Fibroblast of peridontal ligament (primary cell): ENCODE measurements around the gene MTMR3.
A peak's percentile ranks its signal among the peaks of the same experiment; 100 is the strongest.

ENCODE experiments used
- DNase-seq: peaks from one replicate; pipeline ENCODE4 v3.0.0-alpha.2; 2010; ENCODE audit errors: extremely low read depth

The MTMR3 gene

DNA sequence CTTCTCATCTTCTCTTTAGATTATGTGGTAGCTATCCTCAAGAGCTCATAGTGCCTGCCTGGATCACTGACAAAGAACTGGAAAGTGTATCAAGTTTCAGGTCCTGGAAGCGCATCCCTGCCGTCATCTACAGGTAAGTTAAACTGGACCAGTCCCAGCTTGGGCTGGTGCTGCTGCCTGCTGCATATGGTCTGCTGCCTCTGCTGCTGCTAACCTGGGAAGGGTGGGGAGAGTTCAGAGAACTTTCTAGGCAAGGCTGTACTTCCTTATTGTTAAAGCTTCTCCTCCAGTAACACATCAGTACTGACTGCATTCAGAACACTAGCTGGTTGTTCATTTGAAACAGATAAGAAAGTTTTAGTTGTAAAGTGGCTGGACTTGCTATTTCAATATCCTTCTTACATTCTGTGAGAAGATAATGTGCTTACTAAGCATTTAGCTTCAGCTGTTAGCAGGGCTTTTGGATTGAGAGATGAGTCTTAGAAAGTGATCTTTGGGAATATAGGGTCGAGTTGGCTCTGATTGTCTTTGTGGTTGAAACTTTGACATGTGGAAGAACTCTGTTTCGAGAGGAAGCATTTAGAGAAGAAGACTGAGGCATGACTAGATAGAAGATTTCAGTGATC, 120.0 kb downstream of the MTMR3 start:
- no peak for DNase-seq

GRCh38 chr22:30004101-30004500, 121.1 kb downstream of the MTMR3 start:
- peak; percentile 30 for DNase-seq

DNA sequence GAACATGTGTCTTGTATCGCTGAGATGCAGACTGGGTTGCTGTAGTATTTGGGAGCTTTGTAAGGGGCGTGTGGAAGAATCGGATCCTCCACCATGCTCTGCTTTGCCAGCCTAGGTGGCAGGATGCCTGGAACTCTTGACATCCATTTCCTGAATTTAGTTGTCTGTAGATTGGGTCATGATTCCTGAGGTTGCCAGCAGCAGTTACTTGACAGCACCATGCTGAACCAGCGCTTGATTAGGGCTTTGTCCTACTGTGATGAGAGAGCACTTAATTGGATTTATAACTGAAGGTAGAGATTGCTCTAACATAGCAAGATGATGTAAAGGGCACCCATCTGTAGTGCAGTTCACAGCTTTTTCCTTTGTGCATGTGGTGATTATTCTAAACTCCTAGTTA, 121.7 kb downstream of the MTMR3 start:
- DNase-seq: peak; percentile 8

DNA sequence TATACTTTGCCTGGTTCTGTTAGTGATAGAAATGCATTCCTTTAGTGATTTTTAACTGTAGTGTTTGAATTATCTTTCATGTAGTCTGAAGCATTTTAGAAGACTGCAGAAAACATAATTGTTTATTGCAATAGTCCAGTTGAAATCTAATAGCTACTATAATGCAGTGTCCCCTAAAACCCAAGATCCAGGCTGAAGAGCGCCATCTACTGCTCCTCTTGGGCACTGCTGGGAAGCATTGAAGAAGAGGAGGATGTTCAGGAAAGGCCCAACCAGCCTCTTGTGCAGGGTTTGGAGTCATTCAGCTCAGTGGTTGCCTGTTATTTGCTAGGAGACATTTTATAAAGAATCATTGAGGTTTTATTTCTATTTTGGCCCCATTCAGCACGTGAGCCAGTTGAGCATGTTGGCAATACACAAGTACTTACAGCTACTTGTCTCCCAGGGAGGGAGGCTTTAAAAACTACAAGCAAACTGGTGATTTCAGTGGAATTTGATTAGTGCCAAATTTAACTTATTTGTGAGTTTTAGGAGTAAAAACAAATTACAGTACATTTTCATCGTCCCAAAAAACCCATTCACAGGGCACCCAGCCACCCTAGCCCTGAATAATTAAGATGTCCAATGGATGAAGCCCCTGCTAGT, 122.4 kb downstream of the MTMR3 start:
- peak; percentile 84 for DNase-seq

DNA sequence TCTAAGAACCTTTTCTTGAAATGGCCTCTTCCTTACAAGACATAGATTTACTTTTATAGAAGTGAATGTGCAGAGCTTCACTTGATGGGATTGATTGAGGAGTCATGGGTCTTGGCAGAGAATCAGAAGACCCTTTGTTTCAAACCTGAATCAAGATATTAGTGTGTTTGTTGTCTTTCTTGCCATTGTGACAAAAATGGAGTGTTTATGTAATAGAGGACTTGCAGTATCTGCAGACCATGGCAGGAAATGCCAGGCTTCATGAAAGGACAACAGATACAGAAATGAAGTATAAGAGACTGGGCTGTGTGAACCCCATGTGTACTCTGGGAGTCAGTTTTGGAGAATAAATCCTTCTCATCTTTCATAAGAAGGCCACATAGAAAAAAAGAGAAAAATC, 124.4 kb downstream of the MTMR3 start:
- DNase-seq: no peak

DNA sequence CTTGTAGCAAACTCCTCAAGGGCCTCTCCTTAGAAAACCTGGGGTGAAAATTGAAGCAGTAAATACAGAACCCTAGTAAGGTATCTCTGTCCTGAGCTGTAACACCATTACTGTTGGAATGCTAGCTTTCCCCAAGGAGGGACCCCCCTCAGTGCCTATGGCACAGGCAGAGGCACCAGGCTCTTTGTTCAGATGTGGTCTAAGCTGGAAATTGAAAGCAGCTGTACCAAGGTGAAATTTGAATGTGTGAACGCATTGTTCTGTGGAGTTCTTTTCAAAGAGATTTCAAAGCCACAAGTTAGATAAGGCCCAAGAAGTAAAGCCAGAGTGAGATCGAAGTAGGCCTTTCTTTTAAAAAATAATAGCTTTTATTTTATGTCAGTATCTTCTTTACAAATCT, 125.4 kb downstream of the MTMR3 start:
- no peak for DNase-seq

GRCh38 chr22:30009478-30009877, 126.5 kb downstream of the MTMR3 start:
- peak; percentile 5 for DNase-seq

GRCh38 chr22:30010789-30011405, 127.9 kb downstream of the MTMR3 start:
- peak; percentile 80 for DNase-seq

- no peak for DNase-seq
Observed at GRCh38 chr22:30013201-30013600, 130.2 kb downstream of the MTMR3 start.

GRCh38 chr22:30014244-30014643, 131.3 kb downstream of the MTMR3 start:
- DNase-seq: no peak

DNA sequence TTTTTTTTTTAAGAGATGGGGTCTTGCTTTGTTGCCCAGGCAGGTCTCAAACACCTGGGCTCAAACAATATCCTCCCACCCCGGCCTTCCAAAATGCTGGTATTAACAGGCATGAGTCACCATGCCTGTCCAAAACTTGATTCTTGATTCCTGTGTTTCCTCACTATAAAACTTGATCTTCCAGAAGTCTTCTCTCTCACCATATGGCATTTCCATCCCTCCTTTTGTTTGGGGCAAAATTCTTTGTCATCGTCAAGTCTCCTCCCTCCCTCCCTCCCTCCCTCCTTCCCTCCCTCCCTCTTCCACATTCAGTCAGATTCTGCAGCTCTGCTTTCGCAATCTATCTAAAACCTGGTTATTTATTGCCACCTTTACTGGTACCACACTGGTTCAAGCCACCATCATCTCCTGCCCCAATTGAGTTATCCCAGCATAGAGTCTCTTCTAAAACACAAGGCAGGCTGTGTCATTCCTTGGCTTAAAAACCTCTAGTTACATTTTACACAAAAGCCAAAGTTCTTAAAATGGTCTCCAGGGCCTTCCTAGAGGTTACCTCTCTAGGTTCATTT, 132.3 kb downstream of the MTMR3 start:
- DNase-seq: peak; percentile 49

DNA sequence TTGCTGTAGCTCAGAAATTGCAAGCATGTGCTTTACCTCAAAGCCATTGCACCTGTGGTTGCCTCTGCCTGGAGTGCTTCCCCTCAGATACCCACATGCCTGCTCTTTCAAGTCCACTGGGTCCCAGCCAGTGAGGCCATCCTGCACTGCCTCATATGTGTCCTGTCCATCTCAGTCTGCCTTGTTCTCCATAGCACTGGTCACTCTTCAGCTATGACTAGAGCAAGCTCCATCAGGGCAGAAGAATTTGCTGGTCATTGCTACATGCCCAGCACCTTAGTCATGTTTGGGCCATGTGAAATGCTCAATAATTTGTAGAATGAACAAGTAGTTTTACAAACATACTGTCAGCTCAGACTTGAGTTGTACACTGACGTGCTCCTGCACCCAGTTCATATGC, 132.9 kb downstream of the MTMR3 start:
- DNase-seq: peak; percentile 72

- peak; percentile 15 for DNase-seq
Observed at GRCh38 chr22:30016596-30016995, 133.6 kb downstream of the MTMR3 start.

- DNase-seq: peak; percentile 57
Observed at GRCh38 chr22:30017375-30018223, 134.6 kb downstream of the MTMR3 start.

GRCh38 chr22:30020511-30020910, 137.5 kb downstream of the MTMR3 start:
- DNase-seq: no peak

GRCh38 chr22:30021338-30021737, 138.4 kb downstream of the MTMR3 start:
- no peak for DNase-seq

GRCh38 chr22:30021881-30022619, 139.1 kb downstream of the MTMR3 start:
- no peak for DNase-seq

- DNase-seq: no peak
Observed at GRCh38 chr22:30023099-30023660, 140.2 kb downstream of the MTMR3 start.

GRCh38 chr22:30024231-30024630, 141.3 kb downstream of the MTMR3 start:
- no peak for DNase-seq

- no peak for DNase-seq
Observed at GRCh38 chr22:30025221-30025620, 142.2 kb downstream of the MTMR3 start.

- no peak for DNase-seq
Observed at GRCh38 chr22:30026756-30027155, 143.8 kb downstream of the MTMR3 start.
